Neural cell (in vitro differentiated cells): ENCODE measurements around the gene CAT. TPM values are rescaled to one million over a fixed set of nuclear protein-coding genes. Genes with fewer than 3 reads are reported as not detected.

Source experiments
- H2AFZ ChIP-seq: fragments of 200-600, 300-800 bp; sonication (generic), shearing (Covaris generic); 2 replicates; pipeline ENCODE4 v1.6.0; 2014; ENCODE audit warnings: low read depth, mild to moderate bottlenecking, antibody characterized with exemption, low read length, moderate library complexity
- H3F3A ChIP-seq: fragments of 200-600 bp; shearing (Covaris generic); 2 replicates; pipeline ENCODE4 v1.6.1; 2016; ENCODE audit warnings: mild to moderate bottlenecking, moderate library complexity, mixed read lengths, antibody characterized with exemption, low read length; ENCODE audit not compliant: insufficient read depth, poor library complexity, severe bottlenecking
- H3K27ac ChIP-seq: fragments of 200-600, 300-800 bp; sonication (generic), shearing (Covaris generic); 2 replicates; pipeline ENCODE4 v1.5.1; 2014; ENCODE audit warnings: mild to moderate bottlenecking, low read length, moderate library complexity
- H3K27me3 ChIP-seq: fragments of 300-800, 200-600 bp; sonication (generic), shearing (Covaris generic); 2 replicates; pipeline ENCODE4 v1.6.0; 2014; ENCODE audit warnings: mild to moderate bottlenecking, low read depth, low read length, moderate library complexity; ENCODE audit not compliant: insufficient read depth
- H3K36me3 ChIP-seq: fragments of 300-800, 200-600 bp; sonication (generic), shearing (Covaris generic); 2 replicates; pipeline ENCODE4 v1.5.1; 2014; ENCODE audit warnings: mild to moderate bottlenecking, antibody characterized with exemption, low read length, moderate library complexity; ENCODE audit not compliant: insufficient read depth
- H3K4me2 ChIP-seq: fragments of 300-800, 200-600 bp; sonication (generic), shearing (Covaris generic); 2 replicates; pipeline ENCODE4 v1.6.0; 2014; ENCODE audit warnings: mild to moderate bottlenecking, low read length
- H3K4me3 ChIP-seq: fragments of 300-800, 200-600 bp; sonication (generic), shearing (Covaris generic); 2 replicates; pipeline ENCODE4 v1.5.1; 2014; ENCODE audit warnings: mild to moderate bottlenecking, low read length, moderate library complexity
- H3K79me2 ChIP-seq: fragments of 200-600 bp; shearing (Covaris generic); replicated peaks from 2 replicates; pipeline ENCODE4 v1.6.0; 2014; ENCODE audit warnings: mild to moderate bottlenecking, low read length, moderate library complexity; ENCODE audit not compliant: insufficient read depth
- H3K9ac ChIP-seq: fragments of 300-800, 200-600 bp; sonication (generic), shearing (Covaris generic); 2 replicates; pipeline ENCODE4 v1.6.1; 2016; ENCODE audit warnings: mild to moderate bottlenecking, low read length, mixed read lengths
- H3K9me2 ChIP-seq: fragments of 200-600 bp; shearing (Covaris generic); 2 replicates; pipeline ENCODE4 v1.6.1; 2016; ENCODE audit warnings: mild to moderate bottlenecking, low read length, mixed read lengths; ENCODE audit not compliant: insufficient read depth
- H3K9me3 ChIP-seq: fragments of 200-600, 300-800 bp; sonication (generic), shearing (Covaris generic); 2 replicates; pipeline ENCODE4 v1.6.1; 2016; ENCODE audit warnings: mild to moderate bottlenecking, mixed run types, low read length, moderate library complexity, mixed read lengths
- H4K20me1 ChIP-seq: fragments of 200-600 bp; shearing (Covaris generic); 2 replicates; pipeline ENCODE4 v1.6.1; 2016; ENCODE audit warnings: mild to moderate bottlenecking, mixed run types; ENCODE audit not compliant: insufficient read depth
- CTCF ChIP-seq: fragments of 450-650 bp; IDR thresholded peaks from 2 replicates; pipeline ENCODE4 v1.5.1; 2014; ENCODE audit warnings: antibody characterized with exemption, mild to moderate bottlenecking, moderate library complexity; ENCODE audit not compliant: poor library complexity, severe bottlenecking
- EP300 ChIP-seq: fragments of 450-650 bp; conservative IDR thresholded peaks from 2 replicates; pipeline ENCODE4 v1.6.1; 2014; ENCODE audit warnings: antibody characterized with exemption, mild to moderate bottlenecking, moderate library complexity; ENCODE audit not compliant: poor library complexity, severe bottlenecking
- EZH2 ChIP-seq: fragments of 200-600, 300-800 bp; shearing (Covaris generic), sonication (generic); IDR thresholded peaks from 2 replicates; pipeline ENCODE4 v1.6.1; 2014; ENCODE audit warnings: antibody characterized with exemption, low read length, borderline replicate concordance, mild to moderate bottlenecking; ENCODE audit not compliant: insufficient read depth, poor library complexity, severe bottlenecking
- MXI1 ChIP-seq: fragments of 450-650 bp; conservative IDR thresholded peaks from 2 replicates; pipeline ENCODE4 v1.6.1; 2014; ENCODE audit warnings: antibody characterized with exemption, mild to moderate bottlenecking; ENCODE audit not compliant: poor library complexity, severe bottlenecking
- POLR2AphosphoS5 ChIP-seq: IDR thresholded peaks from 2 replicates; pipeline ENCODE4 v1.6.1; 2012
- RAD21 ChIP-seq: fragments of 450-650 bp; conservative IDR thresholded peaks from 2 replicates; pipeline ENCODE4 v1.6.1; 2014; ENCODE audit warnings: antibody characterized with exemption, mild to moderate bottlenecking, moderate library complexity
- REST ChIP-seq: IDR thresholded peaks from 2 replicates; pipeline ENCODE4 v1.6.1; 2012; ENCODE audit warnings: borderline replicate concordance
- SMC3 ChIP-seq: fragments of 450-650 bp; conservative IDR thresholded peaks from 2 replicates; pipeline ENCODE4 v1.6.1; 2014; ENCODE audit warnings: antibody characterized with exemption, mild to moderate bottlenecking, moderate library complexity; ENCODE audit not compliant: poor library complexity
- TAF1 ChIP-seq: IDR thresholded peaks from 2 replicates; pipeline ENCODE4 v1.6.1; 2012; ENCODE audit warnings: low read depth
- polyA plus RNA-seq: library from polyadenylated mRNA; depleted of rRNA; stranded (reverse); fragments of >200 nt; gene quantifications from 2 replicates; pipeline ENCODE4 v1.2.3, GENCODE V29; 2014

The CAT gene
- polyA plus RNA-seq, 1 donor from 2014 or later, result 40.1 TPM

- TF ChIP-seq POLR2AphosphoS5, result no peak
- TF ChIP-seq REST, result no peak
- no peak for TF ChIP-seq SMC3
- no peak for TF ChIP-seq TAF1
- TF ChIP-seq CTCF, result no peak
- TF ChIP-seq MXI1, result no peak
- no peak for TF ChIP-seq EZH2
- no peak for TF ChIP-seq EP300
- no peak for TF ChIP-seq RAD21
- H2AFZ ChIP-seq, result no peak overlapping the region
- H3K79me2 ChIP-seq, result no peaks in the 10 kb centered on the region
- H4K20me1 ChIP-seq, result no peaks in the 10 kb centered on the region
- no peaks in the 10 kb centered on the region for H3K36me3 ChIP-seq
- no peak overlapping the region for H3K4me2 ChIP-seq
- H3K9ac ChIP-seq, result no peak overlapping the region
- no peaks in the 10 kb centered on the region for H3F3A ChIP-seq
- no peaks in the 10 kb centered on the region for H3K27me3 ChIP-seq
- H3K4me3 ChIP-seq, result no peak overlapping the region
- no peak overlapping the region for H3K27ac ChIP-seq
- no peaks in the 10 kb centered on the region for H3K9me3 ChIP-seq
- no peaks in the 10 kb centered on the region for H3K9me2 ChIP-seq
These were observed 68.4 kb downstream of the CAT start for GRCh38 chr11:34507156-34507555.

GRCh38 chr11:34507610-34508009 is 68.9 kb downstream of the CAT start:
- no peaks in the 10 kb centered on the region for H4K20me1 ChIP-seq
- no peak overlapping the region for H3K27ac ChIP-seq
- no peaks in the 10 kb centered on the region for H3F3A ChIP-seq
- H3K9ac ChIP-seq, result no peak overlapping the region
- no peaks in the 10 kb centered on the region for H3K36me3 ChIP-seq
- no peak overlapping the region for H3K4me2 ChIP-seq
- no peak overlapping the region for H2AFZ ChIP-seq
- no peak for TF ChIP-seq REST
- no peaks in the 10 kb centered on the region for H3K9me2 ChIP-seq
- no peaks in the 10 kb centered on the region for H3K79me2 ChIP-seq
- no peak overlapping the region for H3K4me3 ChIP-seq
- H3K27me3 ChIP-seq, result no peaks in the 10 kb centered on the region
- no peaks in the 10 kb centered on the region for H3K9me3 ChIP-seq
